ENCODE results near the gene ABCC8.

- TF ChIP-seq, protein P1, sequence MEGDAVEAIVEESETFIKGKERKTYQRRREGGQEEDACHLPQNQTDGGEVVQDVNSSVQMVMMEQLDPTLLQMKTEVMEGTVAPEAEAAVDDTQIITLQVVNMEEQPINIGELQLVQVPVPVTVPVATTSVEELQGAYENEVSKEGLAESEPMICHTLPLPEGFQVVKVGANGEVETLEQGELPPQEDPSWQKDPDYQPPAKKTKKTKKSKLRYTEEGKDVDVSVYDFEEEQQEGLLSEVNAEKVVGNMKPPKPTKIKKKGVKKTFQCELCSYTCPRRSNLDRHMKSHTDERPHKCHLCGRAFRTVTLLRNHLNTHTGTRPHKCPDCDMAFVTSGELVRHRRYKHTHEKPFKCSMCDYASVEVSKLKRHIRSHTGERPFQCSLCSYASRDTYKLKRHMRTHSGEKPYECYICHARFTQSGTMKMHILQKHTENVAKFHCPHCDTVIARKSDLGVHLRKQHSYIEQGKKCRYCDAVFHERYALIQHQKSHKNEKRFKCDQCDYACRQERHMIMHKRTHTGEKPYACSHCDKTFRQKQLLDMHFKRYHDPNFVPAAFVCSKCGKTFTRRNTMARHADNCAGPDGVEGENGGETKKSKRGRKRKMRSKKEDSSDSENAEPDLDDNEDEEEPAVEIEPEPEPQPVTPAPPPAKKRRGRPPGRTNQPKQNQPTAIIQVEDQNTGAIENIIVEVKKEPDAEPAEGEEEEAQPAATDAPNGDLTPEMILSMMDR (conservative IDR thresholded peaks at IDR 0.05; ENCODE audit: low read depth, low read length) = no peak
- no peak for TF ChIP-seq EZH2 (IDR thresholded peaks at IDR 0.05; ENCODE audit: borderline replicate concordance, low read depth, low read length, poor library complexity, severe bottlenecking)
Measured at GRCh38 chr11:17388609-17389210, 87.9 kb downstream of the ABCC8 start, which contains the start of gene KCNJ11.
